ENCODE results near the gene SH2D3C. TPM values are rescaled to one million over a fixed set of nuclear protein-coding genes. Genes with fewer than 3 reads are reported as not detected.

SH2D3C gene
- total and polyA plus RNA-seq, 8 donors, result 1.4 to 7.1 (median 2.5) TPM

GRCh38 chr9:127732444-127732843 lies 46.0 kb downstream of the SH2D3C start:
- Histone ChIP-seq H3K9me3 (no peaks in the 10 kb centered on the region), H3K4me1 (peaks cover 0 to 6% (median 4%) of the 10 kb centered on the region in 3 donors), H3K4me3 (no peak overlapping the region), H3K36me3 (no peaks in the 10 kb centered on the region), H3K27me3 (no peaks in the 10 kb centered on the region), H3K27ac (no peak overlapping the region)
- intact Hi-C loops (cut with DNase I), result loop anchor here in 2 of 3 donors (2.0 to 10.0 kb wide), 3 partner anchors 140 to 238 kb away; no protein-coding TSS in a partner anchor
- no peak for FAIRE-seq
- TF ChIP-seq, protein P1, sequence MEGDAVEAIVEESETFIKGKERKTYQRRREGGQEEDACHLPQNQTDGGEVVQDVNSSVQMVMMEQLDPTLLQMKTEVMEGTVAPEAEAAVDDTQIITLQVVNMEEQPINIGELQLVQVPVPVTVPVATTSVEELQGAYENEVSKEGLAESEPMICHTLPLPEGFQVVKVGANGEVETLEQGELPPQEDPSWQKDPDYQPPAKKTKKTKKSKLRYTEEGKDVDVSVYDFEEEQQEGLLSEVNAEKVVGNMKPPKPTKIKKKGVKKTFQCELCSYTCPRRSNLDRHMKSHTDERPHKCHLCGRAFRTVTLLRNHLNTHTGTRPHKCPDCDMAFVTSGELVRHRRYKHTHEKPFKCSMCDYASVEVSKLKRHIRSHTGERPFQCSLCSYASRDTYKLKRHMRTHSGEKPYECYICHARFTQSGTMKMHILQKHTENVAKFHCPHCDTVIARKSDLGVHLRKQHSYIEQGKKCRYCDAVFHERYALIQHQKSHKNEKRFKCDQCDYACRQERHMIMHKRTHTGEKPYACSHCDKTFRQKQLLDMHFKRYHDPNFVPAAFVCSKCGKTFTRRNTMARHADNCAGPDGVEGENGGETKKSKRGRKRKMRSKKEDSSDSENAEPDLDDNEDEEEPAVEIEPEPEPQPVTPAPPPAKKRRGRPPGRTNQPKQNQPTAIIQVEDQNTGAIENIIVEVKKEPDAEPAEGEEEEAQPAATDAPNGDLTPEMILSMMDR (IDR thresholded peaks at IDR 0.05), result no peak
- no peak for ATAC-seq
- DNase-seq, result peak in 1 of 6 donors; percentile 70
- 95 to 96% methylated on average over 21 of the region's 21 CpGs for WGBS, 2 donors

DNA sequence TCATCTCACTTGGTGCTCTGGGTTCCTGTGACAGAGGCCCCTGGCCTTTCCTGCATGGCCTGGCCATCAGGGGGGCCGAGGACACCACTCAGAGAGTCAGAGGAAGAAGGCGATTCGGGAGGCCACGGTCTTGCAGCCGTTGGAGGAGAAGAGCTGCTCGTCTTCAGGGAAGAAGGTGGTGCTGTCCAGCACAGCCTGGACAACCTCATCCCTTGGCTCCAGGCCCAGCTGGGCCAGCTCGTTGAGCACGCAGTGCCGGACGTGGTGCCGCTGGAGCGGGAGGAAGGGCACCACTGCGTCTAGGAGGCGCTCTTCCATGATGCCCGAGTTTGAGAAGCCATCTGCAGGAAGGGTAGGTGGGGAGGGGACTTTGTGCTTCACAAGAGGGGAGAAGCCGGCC lies 46.5 kb downstream of the SH2D3C start:
- 84 to 90% methylated on average over 16 of the region's 16 CpGs for WGBS, 2 donors
- intact Hi-C loops (cut with DNase I), result loop anchor here in 2 of 3 donors (2.0 to 10.0 kb wide), 3 partner anchors 140 to 237 kb away; no protein-coding TSS in a partner anchor
- no peak overlapping the region for H3K27ac ChIP-seq
- ATAC-seq (no peak), DNase-seq (peak in 1 of 6 donors; percentile 64), FAIRE-seq (no peak)
- H3K9me3 ChIP-seq, result no peaks in the 10 kb centered on the region
- TF ChIP-seq, protein P1 (IDR thresholded peaks at IDR 0.05), result no peak
- no peaks in the 10 kb centered on the region for H3K27me3 ChIP-seq
- H3K4me3 ChIP-seq, result no peak overlapping the region
- H3K4me1 ChIP-seq, result peaks cover 0 to 6% (median 4%) of the 10 kb centered on the region in 3 donors
- no peaks in the 10 kb centered on the region for H3K36me3 ChIP-seq

GRCh38 chr9:127730799-127731410 lies 47.6 kb downstream of the SH2D3C start:
- H3K4me1 ChIP-seq, result peaks cover 0 to 6% (median 4%) of the 10 kb centered on the region in 3 donors
- no peaks in the 10 kb centered on the region for H3K9me3 ChIP-seq
- no peak overlapping the region for H3K27ac ChIP-seq
- H3K36me3 ChIP-seq, result no peaks in the 10 kb centered on the region
- H3K27me3 ChIP-seq, result no peaks in the 10 kb centered on the region
- 82 to 86% methylated on average over 9 of the region's 9 CpGs for WGBS, 2 donors
- TF ChIP-seq, protein P1 (IDR thresholded peaks at IDR 0.05), result no peak
- ATAC-seq, result no peak
- FAIRE-seq, result no peak
- intact Hi-C loops (cut with DNase I), result loop anchor here in 2 of 3 donors (5.0 to 10.0 kb wide), 2 partner anchors 139 to 236 kb away; no protein-coding TSS in a partner anchor
- H3K4me3 ChIP-seq, result no peak overlapping the region
- DNase-seq, result peak in 1 of 6 donors; percentile 57

GRCh38 chr9:127730262-127730661 lies 48.2 kb downstream of the SH2D3C start:
- ATAC-seq, result no peak
- DNase-seq, result peak in 1 of 6 donors; percentile 61
- Histone ChIP-seq H3K4me1 (peaks cover 0 to 6% (median 4%) of the 10 kb centered on the region in 3 donors), H3K4me3 (no peak overlapping the region), H3K36me3 (no peaks in the 10 kb centered on the region), H3K27ac (no peak overlapping the region), H3K9me3 (no peaks in the 10 kb centered on the region), H3K27me3 (no peaks in the 10 kb centered on the region)
- FAIRE-seq, result no peak
- TF ChIP-seq, protein P1 (IDR thresholded peaks at IDR 0.05), result no peak
- intact Hi-C loops (cut with DNase I), result loop anchor here in 2 of 3 donors (5.0 to 10.0 kb wide), 2 partner anchors 138 to 235 kb away; no protein-coding TSS in a partner anchor
- 87 to 91% methylated on average over 9 of the region's 9 CpGs for WGBS, 2 donors

Data from pancreas (tissue), 10 donors.